ENCODE measurements around the gene FOXO1.

FOXO1 gene

GRCh38 chr13:40572961-40573360 lies 93.5 kb downstream of the FOXO1 start:
- no peak for DNase-seq

- no peak for DNase-seq
Measured at GRCh38 chr13:40571338-40571963, 95.0 kb downstream of the FOXO1 start.

- DNase-seq: no peak
Measured at GRCh38 chr13:40570930-40571329, 95.5 kb downstream of the FOXO1 start.

- DNase-seq: no peak
Measured at GRCh38 chr13:40569024-40569350, 97.5 kb downstream of the FOXO1 start.

GRCh38 chr13:40568246-40569023 lies 98.0 kb downstream of the FOXO1 start:
- DNase-seq: no peak

GRCh38 chr13:40566811-40567210 lies 99.6 kb downstream of the FOXO1 start:
- DNase-seq: no peak

GRCh38 chr13:40565282-40566148 lies 100.9 kb downstream of the FOXO1 start:
- no peak for DNase-seq

- DNase-seq: no peak
Measured at GRCh38 chr13:40564342-40565001, 102.0 kb downstream of the FOXO1 start.

GRCh38 chr13:40563350-40564125 lies 102.9 kb downstream of the FOXO1 start:
- DNase-seq: no peak

GRCh38 chr13:40562975-40563349 lies 103.5 kb downstream of the FOXO1 start:
- no peak for DNase-seq

- no peak for DNase-seq
Measured at GRCh38 chr13:40559915-40560314, 106.5 kb downstream of the FOXO1 start.

- DNase-seq: no peak
Measured at GRCh38 chr13:40558656-40559055, 107.8 kb downstream of the FOXO1 start.

- no peak for DNase-seq
Measured at GRCh38 chr13:40556453-40556852, 110.0 kb downstream of the FOXO1 start.

- no peak for DNase-seq
Measured at GRCh38 chr13:40553356-40553755, 113.1 kb downstream of the FOXO1 start.

GRCh38 chr13:40552895-40553294 lies 113.5 kb downstream of the FOXO1 start:
- DNase-seq: no peak

- DNase-seq: no peak
Measured at GRCh38 chr13:40550130-40550529, 116.3 kb downstream of the FOXO1 start.

GRCh38 chr13:40549500-40550094 lies 116.8 kb downstream of the FOXO1 start:
- DNase-seq: no peak

- no peak for DNase-seq
Measured at GRCh38 chr13:40547591-40548315, 118.7 kb downstream of the FOXO1 start.

GRCh38 chr13:40546047-40546446 lies 120.4 kb downstream of the FOXO1 start:
- no peak for DNase-seq

- DNase-seq: no peak
Measured at GRCh38 chr13:40540328-40541044, 126.0 kb downstream of the FOXO1 start.
